NCI-H2029 treated with DMSO at 0.1 percent for 48 hours (cell line): ENCODE data around the gene MYO7A.

Experiments
- DNase-seq: peaks from one replicate; lab custom pipeline; 2025; lab: John Stamatoyannopoulos, UW

Gene MYO7A

GRCh38 chr11:77200351-77201268 is 72.6 kb downstream of the MYO7A start:
- DNase-seq, result no peak

- no peak for DNase-seq
Measured at GRCh38 chr11:77201370-77201769, 73.3 kb downstream of the MYO7A start.

- no peak for DNase-seq
Measured at GRCh38 chr11:77201991-77202841, 74.2 kb downstream of the MYO7A start.

GRCh38 chr11:77202941-77203900 is 75.2 kb downstream of the MYO7A start:
- no peak for DNase-seq

GRCh38 chr11:77203901-77204753 is 76.1 kb downstream of the MYO7A start:
- no peak for DNase-seq

- no peak for DNase-seq
Measured at GRCh38 chr11:77204754-77205466, 76.9 kb downstream of the MYO7A start.

- no peak for DNase-seq
Measured at GRCh38 chr11:77205467-77206263, 77.6 kb downstream of the MYO7A start.

- no peak for DNase-seq
Measured at GRCh38 chr11:77206264-77207018, 78.4 kb downstream of the MYO7A start.

GRCh38 chr11:77207019-77207485 is 79.0 kb downstream of the MYO7A start:
- DNase-seq, result no peak

GRCh38 chr11:77207618-77208313 is 79.7 kb downstream of the MYO7A start:
- DNase-seq, result no peak

GRCh38 chr11:77208535-77208934 is 80.5 kb downstream of the MYO7A start:
- DNase-seq, result no peak

GRCh38 chr11:77209663-77210062 is 81.6 kb downstream of the MYO7A start:
- no peak for DNase-seq

- DNase-seq, result no peak
Measured at GRCh38 chr11:77211040-77211451, 83.0 kb downstream of the MYO7A start.

- DNase-seq, result no peak
Measured at GRCh38 chr11:77211594-77212251, 83.7 kb downstream of the MYO7A start.

- DNase-seq, result no peak
Measured at GRCh38 chr11:77212314-77213007, 84.4 kb downstream of the MYO7A start.

- DNase-seq, result no peak
Measured at GRCh38 chr11:77213029-77213579, 85.1 kb downstream of the MYO7A start.
